Stimulated activated CD4-positive, alpha-beta T cell treated with anti-CD3 and anti-CD28 coated beads, Interleukin-15, amount 100 ng/mL, for 1 hour (primary cell): Measurements from ENCODE around the gene TACC2.
"Not testable (repeated sequence)": the region's sequence is repeated elsewhere in the genome, so short reads cannot be mapped to it uniquely, and the experiment has no call there.

Experiments used
- DNase-seq, 2 donors: peaks; one replicate each; pipeline ENCODE4 v3.0.0-alpha.2; 2020; ENCODE audit warnings: low read depth in 1 of 2, low spot score in 1 of 2

The TACC2 gene

GRCh38 chr10:121976607-121977006 is 12.4 kb upstream of the TACC2 start:
- DNase-seq, result no peak

GRCh38 chr10:121978511-121978910 is 10.5 kb upstream of the TACC2 start:
- no peak for DNase-seq

GRCh38 chr10:121981346-121981745 is 7.6 kb upstream of the TACC2 start:
- DNase-seq, result no peak

GRCh38 chr10:121983852-121984251 is 5.1 kb upstream of the TACC2 start:
- no peak for DNase-seq

GRCh38 chr10:121984463-121984862 is 4.5 kb upstream of the TACC2 start:
- DNase-seq, result no peak

- DNase-seq, result no peak
Measured at GRCh38 chr10:121990015-121990677, 1.2 kb downstream of the TACC2 start.

GRCh38 chr10:121991727-121992126 is 2.8 kb downstream of the TACC2 start:
- not testable (repeated sequence) for DNase-seq

- no peak for DNase-seq
Measured at GRCh38 chr10:121994429-121994941, 5.5 kb downstream of the TACC2 start.

- DNase-seq, result no peak
Measured at GRCh38 chr10:121998462-121998861, 9.5 kb downstream of the TACC2 start.

GRCh38 chr10:121999301-121999700 is 10.3 kb downstream of the TACC2 start:
- DNase-seq, result no peak

- no peak for DNase-seq
Measured at GRCh38 chr10:122001698-122002097, 12.7 kb downstream of the TACC2 start.

- DNase-seq, result no peak
Measured at GRCh38 chr10:122007415-122007814, 18.5 kb downstream of the TACC2 start.

GRCh38 chr10:122010405-122011050 is 21.6 kb downstream of the TACC2 start:
- DNase-seq, result no peak

GRCh38 chr10:122012731-122013130 is 23.8 kb downstream of the TACC2 start:
- no peak for DNase-seq

- no peak for DNase-seq
Measured at GRCh38 chr10:122013311-122013780, 24.4 kb downstream of the TACC2 start.

- DNase-seq, result no peak
Measured at GRCh38 chr10:122014652-122015248, 25.8 kb downstream of the TACC2 start.

GRCh38 chr10:122017926-122018325 is 29.0 kb downstream of the TACC2 start:
- not testable (repeated sequence) for DNase-seq

GRCh38 chr10:122018491-122018890 is 29.5 kb downstream of the TACC2 start:
- DNase-seq, result no peak

- no peak for DNase-seq
Measured at GRCh38 chr10:122018951-122019413, 30.0 kb downstream of the TACC2 start.

GRCh38 chr10:122019414-122019975 is 30.5 kb downstream of the TACC2 start:
- DNase-seq, result no peak

GRCh38 chr10:122020226-122020625 is 31.3 kb downstream of the TACC2 start:
- DNase-seq, result no peak

- no peak for DNase-seq
Measured at GRCh38 chr10:122021379-122021778, 32.4 kb downstream of the TACC2 start.
